HG02588 (cell line): ENCODE measurements around the gene LARP4.
"Not testable (repeated sequence)": the region's sequence is repeated elsewhere in the genome, so short reads cannot be mapped to it uniquely, and the experiment has no call there.

Source experiments
- ATAC-seq: cut with Tn5 transposase; IDR thresholded peaks from one replicate; pipeline ENCODE4 v1.9.1; 2021; ENCODE audit warnings: mild to moderate bottlenecking, moderate library complexity; ENCODE audit not compliant: unreplicated experiment

Gene LARP4

GRCh38 chr12:50400638-50401499 is at the start of gene LARP4:
Gene LARP4, plus strand, starts transcription at chr12:50400885. Its CDS starts 126 bp downstream, at chr12:50401011.
- ATAC-seq, result peak; percentile 85

- ATAC-seq, result no peak
These were observed 49.3 kb upstream of the LARP4 start for GRCh38 chr12:50351120-50352043.

- no peak for ATAC-seq
These were observed 47.3 kb upstream of the LARP4 start for GRCh38 chr12:50353404-50353803.

GRCh38 chr12:50353869-50354593 is 46.7 kb upstream of the LARP4 start:
- no peak for ATAC-seq

- no peak for ATAC-seq
These were observed 45.8 kb upstream of the LARP4 start for GRCh38 chr12:50354908-50355307.

- ATAC-seq, result no peak
These were observed 45.3 kb upstream of the LARP4 start for GRCh38 chr12:50355365-50355764.

GRCh38 chr12:50362671-50363070 is 38.0 kb upstream of the LARP4 start:
- no peak for ATAC-seq

GRCh38 chr12:50363141-50363540 is 37.5 kb upstream of the LARP4 start:
- no peak for ATAC-seq

GRCh38 chr12:50365709-50366406 is 34.8 kb upstream of the LARP4 start:
- no peak for ATAC-seq

- not testable (repeated sequence) for ATAC-seq
These were observed 30.0 kb upstream of the LARP4 start for GRCh38 chr12:50370672-50371071.

GRCh38 chr12:50375802-50376201 is 24.9 kb upstream of the LARP4 start:
- no peak for ATAC-seq

GRCh38 chr12:50380761-50381325 is 19.8 kb upstream of the LARP4 start:
- ATAC-seq, result no peak

GRCh38 chr12:50387487-50387886 is 13.2 kb upstream of the LARP4 start:
- no peak for ATAC-seq

- ATAC-seq, result no peak
These were observed 12.7 kb upstream of the LARP4 start for GRCh38 chr12:50387972-50388478.

- not testable (repeated sequence) for ATAC-seq
These were observed 11.9 kb upstream of the LARP4 start for GRCh38 chr12:50388793-50389192.

- ATAC-seq, result no peak
These were observed 10.4 kb upstream of the LARP4 start for GRCh38 chr12:50390316-50390741.

GRCh38 chr12:50394469-50395029 is 6.1 kb upstream of the LARP4 start:
- ATAC-seq, result no peak

- ATAC-seq, result no peak
These were observed 3.5 kb upstream of the LARP4 start for GRCh38 chr12:50397117-50397650.

GRCh38 chr12:50398931-50399330 is 1.8 kb upstream of the LARP4 start:
- no peak for ATAC-seq
